ENCODE measurements around the gene KCNK13.
"Not testable (repeated sequence)": the region's sequence is repeated elsewhere in the genome, so short reads cannot be mapped to it uniquely, and the experiment has no call there.

Gene KCNK13

GRCh38 chr14:90200546-90200945, 138.8 kb downstream of the KCNK13 start:
- not testable (repeated sequence) for DNase-seq

GRCh38 chr14:90201344-90201743, 139.6 kb downstream of the KCNK13 start:
- no peak for DNase-seq

- no peak for DNase-seq
These were observed 142.7 kb downstream of the KCNK13 start for GRCh38 chr14:90204516-90204915.

- DNase-seq: no peak
These were observed 151.4 kb downstream of the KCNK13 start for GRCh38 chr14:90213099-90213748.

GRCh38 chr14:90228478-90228877, 166.7 kb downstream of the KCNK13 start:
- DNase-seq: no peak

- not testable (repeated sequence) for DNase-seq
These were observed 168.1 kb downstream of the KCNK13 start for GRCh38 chr14:90229942-90230341.

Measured in SIG-M5 (cell line).